IPS DF 6.9 (cell line): ENCODE measurements around the gene NOTCH1.

Source experiments
- DNase-seq: peaks from one replicate; pipeline ENCODE4 v3.0.0-alpha.2; 2013; ENCODE audit warnings: low read depth, low spot score
- H3K27ac ChIP-seq: one replicate; pipeline ENCODE4 v1.5.1; 2013; ENCODE audit warnings: low read length, control low read depth
- H3K27me3 ChIP-seq: 2 replicates; pipeline ENCODE4 v1.6.1; 2013; ENCODE audit warnings: mild to moderate bottlenecking, low read length; ENCODE audit not compliant: control insufficient read depth, insufficient read depth
- H3K36me3 ChIP-seq: 2 replicates; pipeline ENCODE4 v1.6.1; 2013; ENCODE audit warnings: low read length; ENCODE audit not compliant: control insufficient read depth, insufficient read depth
- H3K4me1 ChIP-seq: 2 replicates; pipeline ENCODE4 v1.6.1; 2013; ENCODE audit warnings: low read length; ENCODE audit not compliant: control insufficient read depth, insufficient read depth
- H3K4me3 ChIP-seq: 2 replicates; pipeline ENCODE4 v1.5.1; 2013; ENCODE audit warnings: mild to moderate bottlenecking, low read length
- H3K9me3 ChIP-seq: 2 replicates; pipeline ENCODE4 v1.6.1; 2013; ENCODE audit warnings: low read length, inconsistent platforms; ENCODE audit not compliant: control insufficient read depth, insufficient read depth
- WGBS: extraction: QIAGEN DNeasy Blood & Tissue Kit; methylation state at CpG from one replicate; pipeline ENCODE4 v1.1.7; 2013; ENCODE audit warnings: mixed read lengths, missing lambda C conversion rate; ENCODE audit not compliant: insufficient read length, insufficient coverage; 5-methylcytosine and 5-hydroxymethylcytosine counted together

NOTCH1 gene

DNA sequence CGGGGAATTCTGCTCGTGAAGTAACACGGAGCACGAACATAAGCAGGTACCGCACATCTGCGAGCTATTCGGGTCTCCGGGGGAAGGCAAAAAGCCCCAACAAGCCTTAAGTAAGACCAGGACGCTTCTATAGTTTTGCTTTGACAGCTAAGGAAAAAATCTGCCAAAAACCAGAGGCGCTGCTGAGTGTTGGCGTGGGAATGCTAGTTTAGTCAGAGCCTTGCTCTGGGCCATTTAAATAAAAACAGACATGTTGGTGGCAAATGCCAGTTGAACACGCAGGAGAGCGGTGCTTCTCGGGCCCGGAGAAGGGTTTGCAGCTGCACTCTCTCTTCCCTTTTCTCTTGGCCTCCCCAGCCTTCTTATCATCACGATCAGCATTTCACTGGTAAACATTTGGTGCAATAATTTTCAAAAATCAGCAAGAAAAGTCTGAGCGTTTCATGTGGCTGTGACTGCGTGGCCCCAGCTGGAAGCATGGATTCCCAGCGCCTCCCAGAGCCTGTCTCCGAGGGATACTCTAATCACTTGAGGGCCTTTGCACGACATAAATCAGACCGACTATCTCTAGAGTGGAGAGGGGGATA is 6.4 kb upstream of the NOTCH1 start:
- H3K27ac ChIP-seq: no peak overlapping the region
- H3K36me3 ChIP-seq: no peaks in the 10 kb centered on the region
- H3K4me3 ChIP-seq: no peak overlapping the region
- WGBS: no CpG with 5 or more reads among the region's 22 CpGs
- H3K27me3 ChIP-seq: no peaks in the 10 kb centered on the region
- peaks cover 11% of the 10 kb centered on the region for H3K4me1 ChIP-seq
- no peak for DNase-seq
- H3K9me3 ChIP-seq: no peaks in the 10 kb centered on the region

DNA sequence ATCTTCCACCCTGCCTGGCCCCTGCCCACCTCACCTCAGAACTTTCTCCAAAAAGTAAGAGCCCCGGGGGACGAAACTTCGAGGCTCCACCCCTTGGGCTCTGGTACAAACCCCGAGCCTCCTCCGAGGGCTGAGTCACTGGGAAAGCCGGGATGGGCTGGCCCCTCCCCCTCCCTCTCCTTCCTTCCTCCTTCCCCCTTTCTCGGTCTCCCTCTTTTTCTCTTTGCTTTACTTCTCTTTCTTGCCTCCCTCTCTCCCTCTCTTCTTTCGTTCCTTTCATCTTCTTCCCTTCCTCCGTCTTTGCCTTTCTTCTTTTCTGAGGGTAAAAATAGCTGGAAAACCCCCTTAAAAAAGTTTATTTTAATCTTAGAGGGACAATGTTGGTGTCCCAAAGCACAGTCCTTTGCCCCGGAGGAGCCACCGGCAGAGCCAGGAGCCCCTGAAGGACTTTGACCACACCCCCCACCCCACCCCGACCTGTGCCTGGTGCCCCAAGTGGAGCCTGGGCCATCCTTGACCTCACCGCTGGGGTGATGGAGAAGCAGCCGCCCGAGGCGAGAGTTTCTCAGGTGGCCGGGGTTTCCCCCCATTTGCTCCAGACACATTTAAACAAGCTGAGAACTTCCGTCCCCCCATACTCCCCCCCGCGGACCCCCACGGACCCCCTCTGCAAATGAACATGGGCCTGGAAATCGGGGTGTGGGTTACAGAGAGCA is 5.7 kb upstream of the NOTCH1 start:
- Histone ChIP-seq H3K4me3 (no peak overlapping the region), H3K36me3 (no peaks in the 10 kb centered on the region), H3K4me1 (peaks cover 17% of the 10 kb centered on the region), H3K27ac (no peak overlapping the region), H3K9me3 (no peaks in the 10 kb centered on the region), H3K27me3 (no peaks in the 10 kb centered on the region)
- no peak for DNase-seq
- no CpG with 5 or more reads among the region's 22 CpGs for WGBS

DNA sequence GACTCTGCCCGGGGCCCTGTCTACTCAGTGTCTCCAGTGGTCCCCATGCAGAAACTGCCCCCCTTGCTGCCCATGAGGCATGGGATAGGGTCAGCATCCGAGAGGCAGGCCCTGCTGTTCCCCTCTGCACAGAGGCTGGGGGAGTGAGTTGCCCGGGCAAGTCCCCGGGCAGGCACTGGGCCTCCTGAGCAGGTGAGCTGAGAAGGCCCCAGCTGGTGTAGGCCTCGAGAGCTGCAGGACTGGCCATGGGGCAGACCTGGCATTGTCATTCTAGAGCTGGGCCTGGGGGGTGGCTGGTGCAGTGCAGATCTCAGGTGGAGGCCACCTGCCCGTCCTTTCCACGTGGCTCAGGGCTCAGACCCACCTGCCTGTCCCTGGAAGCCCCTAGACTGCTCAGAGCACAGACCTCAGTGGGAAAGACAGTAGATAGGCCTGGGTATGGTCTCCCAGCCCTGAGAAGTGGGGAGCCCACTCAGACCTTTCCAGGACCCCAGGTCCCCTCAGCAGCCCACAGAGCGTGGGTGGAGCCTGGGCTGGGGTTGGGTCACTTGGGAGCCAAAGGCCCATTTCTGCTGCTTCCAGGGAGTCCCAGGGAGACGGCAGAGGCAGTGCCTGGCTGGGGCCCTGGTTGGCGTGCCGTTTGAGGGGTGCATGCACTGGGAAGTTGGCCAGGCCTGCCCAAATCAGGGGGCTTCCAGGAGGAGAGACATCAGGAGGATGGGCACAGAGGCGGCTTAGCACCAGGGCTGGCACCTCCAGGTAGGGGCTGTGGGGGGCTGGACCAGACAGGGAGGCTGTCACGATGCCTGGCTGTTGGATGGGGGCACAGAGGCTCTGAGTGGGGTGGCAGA is 4.8 kb upstream of the NOTCH1 start:
- no peaks in the 10 kb centered on the region for H3K27me3 ChIP-seq
- no peak overlapping the region for H3K4me3 ChIP-seq
- H3K27ac ChIP-seq: no peak overlapping the region
- DNase-seq: no peak
- WGBS: no CpG with 5 or more reads among the region's 13 CpGs
- H3K36me3 ChIP-seq: no peaks in the 10 kb centered on the region
- H3K4me1 ChIP-seq: peaks cover 17% of the 10 kb centered on the region
- H3K9me3 ChIP-seq: no peaks in the 10 kb centered on the region

DNA sequence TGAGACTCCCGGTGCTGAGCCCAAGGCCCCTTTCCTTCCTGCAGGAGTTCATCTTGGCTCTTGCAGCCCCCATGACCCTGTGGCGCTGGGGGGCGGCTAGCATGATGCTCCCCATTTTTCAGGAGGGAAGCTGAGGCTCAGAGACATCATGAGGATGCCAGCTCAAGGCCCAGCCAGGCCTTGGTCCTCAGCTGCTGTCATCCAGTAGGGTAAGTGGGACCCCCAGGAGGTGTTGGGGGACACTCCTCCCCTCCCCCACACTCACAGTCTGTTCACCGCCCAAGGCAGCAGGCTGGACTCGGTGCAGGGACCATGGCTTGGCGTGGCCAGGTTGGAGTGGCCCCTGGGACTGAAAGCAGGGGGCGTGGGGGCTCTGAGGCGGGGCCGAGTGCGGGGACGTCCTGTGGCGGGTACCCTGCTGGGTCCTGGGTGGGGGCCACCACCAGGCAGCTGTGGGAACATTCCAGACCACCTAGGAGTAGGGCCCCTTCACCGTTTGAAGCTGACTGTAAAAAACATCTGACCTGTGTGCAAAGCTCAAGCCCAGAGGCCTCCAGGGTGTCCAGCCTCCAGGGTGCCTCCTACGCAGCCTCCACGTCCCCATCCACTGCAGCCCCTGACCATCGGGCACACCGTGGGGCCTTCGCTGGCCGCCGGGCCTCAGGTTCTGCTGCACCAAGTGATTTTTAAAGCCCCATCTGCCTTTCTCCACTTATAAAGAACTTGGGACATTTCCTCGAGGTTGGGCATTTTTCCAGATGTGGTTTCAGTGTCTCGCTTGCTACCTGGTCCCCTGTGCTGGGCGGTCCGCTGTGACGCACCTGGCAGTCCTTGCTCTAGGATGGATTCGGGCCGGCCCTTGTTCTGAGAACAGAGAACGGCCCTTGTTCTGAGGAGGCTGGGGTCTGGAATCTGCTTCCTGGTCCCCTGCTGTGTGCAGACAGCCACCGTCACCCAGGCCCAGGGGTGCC is 3.4 kb upstream of the NOTCH1 start:
- Histone ChIP-seq H3K9me3 (no peaks in the 10 kb centered on the region), H3K4me3 (no peak overlapping the region), H3K36me3 (no peaks in the 10 kb centered on the region), H3K4me1 (peaks cover 17% of the 10 kb centered on the region), H3K27me3 (no peaks in the 10 kb centered on the region), H3K27ac (no peak overlapping the region)
- no CpG with 5 or more reads among the region's 29 CpGs for WGBS
- DNase-seq: no peak

DNA sequence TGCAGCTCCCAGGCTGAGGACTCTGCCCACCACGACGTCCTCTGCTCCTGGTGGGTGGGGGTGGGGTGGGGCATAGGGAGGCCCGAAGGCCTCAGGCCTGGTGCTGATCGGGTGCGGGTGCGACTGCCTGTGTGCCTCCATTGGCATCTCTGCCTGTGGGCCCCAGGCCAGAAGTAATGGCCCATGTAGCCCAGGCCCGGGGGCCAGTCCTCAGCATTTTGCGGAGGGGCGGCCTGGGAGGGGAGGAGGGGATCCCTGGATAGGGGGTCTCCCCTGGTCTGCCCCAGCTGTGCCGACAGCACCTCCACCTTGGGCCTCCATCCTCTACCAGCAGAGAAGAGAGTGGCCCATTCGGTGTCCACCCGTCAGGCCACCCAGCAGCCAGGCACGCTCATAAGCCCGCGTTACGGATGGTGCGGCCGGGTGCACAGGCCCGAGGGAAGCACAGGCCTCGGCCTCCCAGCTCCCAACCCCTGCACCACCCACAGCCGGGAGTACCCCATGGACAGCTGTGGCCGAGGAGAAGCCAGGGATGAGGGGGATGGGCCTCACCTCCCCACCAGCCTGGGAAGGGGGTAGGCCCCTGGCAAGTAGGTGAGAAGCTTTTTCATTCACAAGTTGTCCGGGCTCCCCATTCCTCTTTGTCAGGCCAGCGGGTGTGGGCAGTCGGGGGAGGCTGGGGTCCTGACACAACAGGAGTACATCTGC is 1.8 kb upstream of the NOTCH1 start:
- no peaks in the 10 kb centered on the region for H3K9me3 ChIP-seq
- H3K4me3 ChIP-seq: no peak overlapping the region
- no peaks in the 10 kb centered on the region; the same call in 1 of the 2 replicates for H3K36me3 ChIP-seq
- peaks cover 18% of the 10 kb centered on the region for H3K4me1 ChIP-seq
- no peak overlapping the region for H3K27ac ChIP-seq
- no peaks in the 10 kb centered on the region for H3K27me3 ChIP-seq
- no CpG with 5 or more reads among the region's 25 CpGs for WGBS
- no peak for DNase-seq

DNA sequence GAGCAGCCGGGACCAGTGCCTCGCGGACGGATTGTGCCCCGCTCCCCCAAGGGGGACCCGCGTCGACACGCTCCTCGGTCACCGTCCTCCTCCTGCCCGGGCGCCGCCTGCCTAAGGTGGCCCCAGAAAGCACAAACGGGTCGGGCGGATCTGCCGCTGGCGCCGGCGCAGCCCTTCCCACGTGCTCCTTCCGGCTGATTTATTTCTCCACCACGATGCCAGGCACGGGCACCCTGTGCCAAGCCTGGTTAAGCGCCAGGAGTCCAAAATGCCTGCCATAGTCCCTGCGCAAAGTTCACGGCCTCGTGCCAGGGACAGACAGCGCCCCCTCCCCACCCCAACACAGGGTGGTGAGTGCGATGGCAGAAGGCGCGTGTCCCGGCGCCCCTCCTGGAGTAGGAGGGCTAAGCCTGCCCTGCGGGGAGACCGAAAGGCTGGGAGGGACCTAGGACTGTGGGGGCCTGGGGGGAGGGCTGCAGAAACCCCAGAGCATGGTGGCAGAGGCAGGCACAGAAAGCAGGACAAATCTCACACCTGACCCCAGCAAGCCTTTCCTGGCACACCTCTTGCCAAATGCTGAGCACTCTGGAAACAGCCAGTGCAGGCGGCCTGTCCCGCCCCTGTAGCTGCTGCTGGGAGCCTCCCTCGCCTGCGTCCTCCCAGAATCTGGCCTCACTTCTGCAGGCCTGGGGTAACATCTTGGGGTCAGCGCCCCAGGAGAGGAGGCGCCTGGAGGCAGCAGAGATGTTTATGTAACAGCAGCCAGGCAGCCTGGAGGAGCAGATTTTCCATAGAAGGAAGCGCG is 1.1 kb upstream of the NOTCH1 start:
- WGBS: no CpG with 5 or more reads among the region's 45 CpGs
- peaks cover 18% of the 10 kb centered on the region for H3K4me1 ChIP-seq
- no peak for DNase-seq

DNA sequence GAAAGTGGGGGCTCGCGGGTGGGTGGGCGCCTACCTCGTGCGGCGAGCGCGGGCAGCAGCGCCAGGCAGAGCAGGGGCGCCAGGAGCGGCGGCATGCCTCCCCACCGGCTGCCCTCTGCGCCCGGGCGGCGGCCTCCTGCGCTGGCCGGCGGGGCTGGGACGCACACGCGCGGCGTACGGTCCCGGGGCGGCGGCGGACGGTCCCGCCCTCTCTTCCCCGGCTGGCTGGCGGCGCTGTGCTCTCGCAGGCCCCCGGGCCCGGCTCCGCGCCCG is 220 bp downstream of the NOTCH1 start:
- DNase-seq: no peak
- H3K36me3 ChIP-seq: peaks cover 4% of the 10 kb centered on the region; the same call in 1 of the 2 replicates
- no CpG with 5 or more reads among the region's 41 CpGs for WGBS
- peak overlapping the region; percentile 69 for H3K4me3 ChIP-seq
- H3K9me3 ChIP-seq: no peaks in the 10 kb centered on the region
- no peaks in the 10 kb centered on the region for H3K27me3 ChIP-seq
- no peak overlapping the region for H3K27ac ChIP-seq
- H3K4me1 ChIP-seq: peaks cover 15% of the 10 kb centered on the region

More for the DNA sequence above, 1.1 kb upstream of the NOTCH1 start:
- Histone ChIP-seq H3K36me3 (no peaks in the 10 kb centered on the region; the same call in 1 of the 2 replicates), H3K9me3 (no peaks in the 10 kb centered on the region), H3K4me3 (peak overlapping the region; percentile 49; the same call in 1 of the 2 replicates), H3K27me3 (no peaks in the 10 kb centered on the region), H3K27ac (no peak overlapping the region)

DNA sequence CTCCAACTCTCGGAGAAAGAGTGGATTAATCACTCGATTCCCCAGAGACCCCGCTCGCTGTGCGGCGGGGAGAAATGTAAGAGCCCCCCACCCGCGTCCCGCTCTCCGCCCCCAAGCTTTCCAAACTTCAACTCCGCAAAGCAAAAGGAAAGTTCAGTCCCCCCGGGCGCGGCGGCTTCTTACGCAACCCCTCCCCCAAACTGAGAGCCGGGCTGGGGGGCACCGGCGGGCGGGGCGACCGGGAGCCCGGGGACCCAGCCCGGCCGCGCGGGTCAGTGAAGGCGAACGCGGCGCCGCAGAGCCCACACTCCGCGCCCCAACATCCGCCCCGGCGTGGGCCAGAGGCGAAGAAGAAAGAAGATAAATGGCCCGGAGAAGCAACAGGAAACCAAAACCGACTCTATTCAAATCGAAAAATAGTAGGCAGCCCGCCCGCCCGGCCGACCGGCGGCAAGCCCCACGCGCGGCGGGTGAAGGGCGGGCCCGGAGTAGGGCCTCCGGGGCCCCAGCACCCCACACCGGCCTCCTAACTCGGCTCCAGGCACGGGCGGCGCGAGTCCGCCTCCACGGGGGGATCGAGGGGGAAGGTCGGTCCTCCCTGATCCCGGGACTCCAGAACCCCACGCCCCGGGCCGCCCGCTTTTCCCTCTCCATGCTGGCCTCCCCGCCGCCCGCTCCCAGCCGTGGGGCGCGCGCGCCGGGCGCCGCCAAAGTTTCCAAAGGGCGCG is 720 bp downstream of the NOTCH1 start:
- no peak overlapping the region for H3K27ac ChIP-seq
- no peaks in the 10 kb centered on the region for H3K9me3 ChIP-seq
- no peaks in the 10 kb centered on the region for H3K27me3 ChIP-seq
- H3K36me3 ChIP-seq: peaks cover 7% of the 10 kb centered on the region; the same call in 1 of the 2 replicates
- WGBS: no CpG with 5 or more reads among the region's 82 CpGs
- H3K4me1 ChIP-seq: peaks cover 18% of the 10 kb centered on the region
- DNase-seq: no peak
- peak overlapping the region; percentile 69 for H3K4me3 ChIP-seq
